T-helper 17 cell (primary cell): ENCODE results near the gene CRYZL1. TPM values are rescaled to one million over a fixed set of nuclear protein-coding genes. Genes with fewer than 3 reads are reported as not detected.
A peak's percentile ranks its signal among the peaks of the same experiment; 100 is the strongest.

Source experiments
- ATAC-seq: fragments of 150-1000 bp; cut with Tn5 transposase; 2 replicates; pipeline ENCODE4 v1.10.0; 2021; ENCODE audit warnings: mild to moderate bottlenecking, moderate library complexity
- DNase-seq, 3 donors: peaks; one replicate each; pipeline versions ENCODE4 v3.0.0 to v3.0.0-alpha.2; 2020 to 2021
- H3K9me3 ChIP-seq: one replicate; pipeline ENCODE4 v1.7.0; 2013; ENCODE audit warnings: low read length, mild to moderate bottlenecking; ENCODE audit not compliant: control insufficient read depth, poor library complexity, severe bottlenecking
- H3K27ac Mint-ChIP-seq: one replicate; pipeline ENCODE4 v1.8.0; 2022; ENCODE audit warnings: mild to moderate bottlenecking, moderate library complexity, mixed read lengths
- H3K27me3 Mint-ChIP-seq: one replicate; pipeline ENCODE4 v1.8.0; 2022; ENCODE audit warnings: mixed read lengths
- H3K36me3 Mint-ChIP-seq: one replicate; pipeline ENCODE4 v1.8.0; 2022; ENCODE audit warnings: low read depth, mixed read lengths
- H3K4me1 Mint-ChIP-seq: one replicate; pipeline ENCODE4 v1.8.0; 2022; ENCODE audit warnings: mild to moderate bottlenecking, mixed read lengths
- H3K4me3 Mint-ChIP-seq: one replicate; pipeline ENCODE4 v1.8.0; 2022; ENCODE audit warnings: mild to moderate bottlenecking, moderate library complexity, mixed read lengths
- total RNA-seq, 4 donors: library from RNA in 2 of 4; stranded (reverse) in 2 of 4; gene quantifications; one replicate each; pipeline ENCODE4 v1.2.3 and lab custom pipeline; 2022 to 2026

CRYZL1 gene
- total RNA-seq, 2 donors from 2014 or later: 23.2 to 23.7 TPM

- no peaks in the 10 kb centered on the region for H3K9me3 ChIP-seq
- peaks cover 14% of the 10 kb centered on the region for H3K27me3 Mint-ChIP-seq
- no peaks in the 10 kb centered on the region for H3K4me1 Mint-ChIP-seq
- H3K4me3 Mint-ChIP-seq: no peak overlapping the region
- no peak overlapping the region for H3K27ac Mint-ChIP-seq
- H3K36me3 Mint-ChIP-seq: peaks cover 2% of the 10 kb centered on the region
- ATAC-seq (no peak), DNase-seq (no peak)
Measured at GRCh38 chr21:33657124-33657820, 15.7 kb upstream of the CRYZL1 start.

- ATAC-seq (no peak), DNase-seq (no peak)
- H3K4me3 Mint-ChIP-seq: no peak overlapping the region
- H3K4me1 Mint-ChIP-seq: peaks cover 4% of the 10 kb centered on the region
- H3K27me3 Mint-ChIP-seq: peaks cover 14% of the 10 kb centered on the region
- H3K27ac Mint-ChIP-seq: no peak overlapping the region
- peaks cover 2% of the 10 kb centered on the region for H3K36me3 Mint-ChIP-seq
- no peaks in the 10 kb centered on the region for H3K9me3 ChIP-seq
Measured at GRCh38 chr21:33655588-33656221, 14.2 kb upstream of the CRYZL1 start.

GRCh38 chr21:33654412-33654811 lies 12.9 kb upstream of the CRYZL1 start:
- no peaks in the 10 kb centered on the region for H3K9me3 ChIP-seq
- no peak for DNase-seq
- ATAC-seq: no peak
- Mint-ChIP-seq H3K27me3 (peaks cover 14% of the 10 kb centered on the region), H3K4me1 (peaks cover 4% of the 10 kb centered on the region), H3K4me3 (no peak overlapping the region), H3K27ac (no peak overlapping the region), H3K36me3 (peaks cover 2% of the 10 kb centered on the region)

GRCh38 chr21:33651965-33652680 lies 10.6 kb upstream of the CRYZL1 start:
- DNase-seq (no peak), ATAC-seq (no peak)
- Mint-ChIP-seq H3K4me3 (no peak overlapping the region), H3K36me3 (peaks cover 6% of the 10 kb centered on the region), H3K27ac (no peak overlapping the region), H3K27me3 (peaks cover 1% of the 10 kb centered on the region), H3K4me1 (peaks cover 5% of the 10 kb centered on the region)
- no peaks in the 10 kb centered on the region for H3K9me3 ChIP-seq

- no peaks in the 10 kb centered on the region for H3K9me3 ChIP-seq
- Mint-ChIP-seq H3K36me3 (peaks cover 6% of the 10 kb centered on the region), H3K4me3 (no peak overlapping the region), H3K27ac (no peak overlapping the region), H3K4me1 (peaks cover 5% of the 10 kb centered on the region), H3K27me3 (no peaks in the 10 kb centered on the region)
- DNase-seq (no peak), ATAC-seq (no peak)
Measured at GRCh38 chr21:33650929-33651509, 9.5 kb upstream of the CRYZL1 start.

GRCh38 chr21:33650230-33650629 lies 8.7 kb upstream of the CRYZL1 start:
- no peaks in the 10 kb centered on the region for H3K27me3 Mint-ChIP-seq
- ATAC-seq (no peak), DNase-seq (no peak)
- H3K36me3 Mint-ChIP-seq: peaks cover 6% of the 10 kb centered on the region
- H3K4me3 Mint-ChIP-seq: no peak overlapping the region
- no peak overlapping the region for H3K27ac Mint-ChIP-seq
- peaks cover 5% of the 10 kb centered on the region for H3K4me1 Mint-ChIP-seq
- H3K9me3 ChIP-seq: no peaks in the 10 kb centered on the region

- no peaks in the 10 kb centered on the region for H3K9me3 ChIP-seq
- Mint-ChIP-seq H3K4me3 (no peak overlapping the region), H3K27ac (no peak overlapping the region), H3K27me3 (peaks cover 5% of the 10 kb centered on the region), H3K36me3 (peaks cover 5% of the 10 kb centered on the region), H3K4me1 (peaks cover 8% of the 10 kb centered on the region)
- no peak for ATAC-seq
- DNase-seq: no peak
Measured at GRCh38 chr21:33648555-33648954, 7.0 kb upstream of the CRYZL1 start.

GRCh38 chr21:33647587-33647986 lies 6.0 kb upstream of the CRYZL1 start:
- ATAC-seq: no peak
- Mint-ChIP-seq H3K4me1 (peaks cover 14% of the 10 kb centered on the region), H3K27ac (no peak overlapping the region), H3K4me3 (no peak overlapping the region), H3K36me3 (peaks cover 5% of the 10 kb centered on the region), H3K27me3 (peaks cover 8% of the 10 kb centered on the region)
- no peaks in the 10 kb centered on the region for H3K9me3 ChIP-seq
- no peak for DNase-seq

GRCh38 chr21:33645730-33646129 lies 4.2 kb upstream of the CRYZL1 start:
- H3K4me1 Mint-ChIP-seq: peaks cover 18% of the 10 kb centered on the region
- H3K27ac Mint-ChIP-seq: no peak overlapping the region
- peaks cover 8% of the 10 kb centered on the region for H3K27me3 Mint-ChIP-seq
- ATAC-seq (no peak), DNase-seq (no peak)
- H3K9me3 ChIP-seq: no peaks in the 10 kb centered on the region
- H3K4me3 Mint-ChIP-seq: no peak overlapping the region
- H3K36me3 Mint-ChIP-seq: peaks cover 5% of the 10 kb centered on the region

- Mint-ChIP-seq H3K27me3 (peaks cover 8% of the 10 kb centered on the region), H3K36me3 (peaks cover 5% of the 10 kb centered on the region), H3K4me3 (no peak overlapping the region), H3K27ac (no peak overlapping the region), H3K4me1 (peaks cover 18% of the 10 kb centered on the region)
- DNase-seq (no peak), ATAC-seq (no peak)
- no peaks in the 10 kb centered on the region for H3K9me3 ChIP-seq
Measured at GRCh38 chr21:33644383-33645074, 3.0 kb upstream of the CRYZL1 start.

GRCh38 chr21:33643658-33644311 lies 2.2 kb upstream of the CRYZL1 start:
- DNase-seq (no peak), ATAC-seq (no peak)
- no peaks in the 10 kb centered on the region for H3K9me3 ChIP-seq
- Mint-ChIP-seq H3K4me1 (peaks cover 18% of the 10 kb centered on the region), H3K36me3 (peaks cover 3% of the 10 kb centered on the region), H3K27me3 (peaks cover 8% of the 10 kb centered on the region), H3K27ac (no peak overlapping the region), H3K4me3 (peak overlapping the region; percentile 98)

- H3K4me3 Mint-ChIP-seq: peak overlapping the region; percentile 98
- H3K27me3 Mint-ChIP-seq: peaks cover 8% of the 10 kb centered on the region
- no peaks in the 10 kb centered on the region for H3K36me3 Mint-ChIP-seq
- DNase-seq (peak in 2 of 3 donors; percentile 8 to 10), ATAC-seq (no peak)
- H3K9me3 ChIP-seq: no peaks in the 10 kb centered on the region
- H3K4me1 Mint-ChIP-seq: peaks cover 17% of the 10 kb centered on the region
- H3K27ac Mint-ChIP-seq: no peak overlapping the region
Measured at GRCh38 chr21:33642896-33643657, 1.5 kb upstream of the CRYZL1 start.
